ENCODE measurements around the gene ACAT2. TPM values are rescaled to one million over a fixed set of nuclear protein-coding genes. Genes with fewer than 3 reads are reported as not detected.
A peak's percentile ranks its signal among the peaks of the same experiment; 100 is the strongest.

ACAT2 gene
- total RNA-seq, 4 donors from 2014 or later = 8.2 to 19.8 (median 13.8) TPM

GRCh38 chr6:159715166-159715565 is 46.7 kb upstream of the ACAT2 start:
- no peaks in the 10 kb centered on the region for H3K9me3 ChIP-seq
- no peak for DNase-seq
- intact Hi-C loops (cut with DNase I; ENCODE audit: low total_unique reads) = no loop called here
- 69 to 73% methylated on average over 3 of the region's 3 CpGs for WGBS, 2 donors (ENCODE audit: low coverage in 1 of 2)
- peaks cover 15 to 33% (median 20%) of the 10 kb centered on the region in 4 donors for H3K4me1 ChIP-seq
- in situ Hi-C loops (cut with MboI; ENCODE audit: low pct_ligation_motif_present in 1 of 4, low pct_unique_long_range_greater_than_20kb in 1 of 4, low sequenced_read_pairs in 3 of 4) = no loop called here
- no peaks in the 10 kb centered on the region for H3K36me3 ChIP-seq
- no peak overlapping the region for H3K4me3 ChIP-seq
- H3K27me3 ChIP-seq = no peaks in the 10 kb centered on the region
- peak overlapping the region; percentile 74 to 78 (median 76) for H3K27ac ChIP-seq
- TF ChIP-seq POLR2A (IDR thresholded peaks at IDR 0.05) (no peak), POLR2AphosphoS5 (IDR thresholded peaks at IDR 0.05) (no peak), CTCF (IDR thresholded peaks at IDR 0.05) (no peak), EP300 (IDR thresholded peaks at IDR 0.05; ENCODE audit: low read depth) (no peak)

GRCh38 chr6:159715605-159716004 is 46.2 kb upstream of the ACAT2 start:
- no peak overlapping the region for H3K4me3 ChIP-seq

GRCh38 chr6:159716247-159717096 is 45.4 kb upstream of the ACAT2 start:
- DNase-seq = no peak
- no peaks in the 10 kb centered on the region for H3K36me3 ChIP-seq
- H3K9me3 ChIP-seq = no peaks in the 10 kb centered on the region
- H3K27ac ChIP-seq = peak overlapping the region; percentile 74 to 78 (median 76)
- H3K27me3 ChIP-seq = no peaks in the 10 kb centered on the region
- no peak overlapping the region for H3K4me3 ChIP-seq
- intact Hi-C loops (cut with DNase I; ENCODE audit: low total_unique reads) = no loop called here
- peaks cover 15 to 33% (median 20%) of the 10 kb centered on the region in 4 donors for H3K4me1 ChIP-seq
- no peak for TF ChIP-seq CTCF (IDR thresholded peaks at IDR 0.05)
- TF ChIP-seq EP300 (IDR thresholded peaks at IDR 0.05; ENCODE audit: low read depth) = peak; percentile 84
- TF ChIP-seq POLR2AphosphoS5 (IDR thresholded peaks at IDR 0.05) = peak; percentile 67 to 87 (median 82)
- in situ Hi-C loops (cut with MboI; ENCODE audit: low pct_ligation_motif_present in 1 of 4, low pct_unique_long_range_greater_than_20kb in 1 of 4, low sequenced_read_pairs in 3 of 4) = no loop called here
- 60% methylated on average over 5 of the region's 5 CpGs; no CpG with 5 or more reads in 1 of the 2 donors for WGBS, 2 donors (ENCODE audit: low coverage in 1 of 2)

More at GRCh38 chr6:159715605-159716004, 46.2 kb upstream of the ACAT2 start:
- H3K9me3 ChIP-seq = no peaks in the 10 kb centered on the region
- no peaks in the 10 kb centered on the region for H3K36me3 ChIP-seq
- no peaks in the 10 kb centered on the region for H3K27me3 ChIP-seq
- in situ Hi-C loops (cut with MboI; ENCODE audit: low pct_ligation_motif_present in 1 of 4, low pct_unique_long_range_greater_than_20kb in 1 of 4, low sequenced_read_pairs in 3 of 4) = no loop called here
- H3K27ac ChIP-seq = peak overlapping the region; percentile 74 to 78 (median 76)
- DNase-seq = no peak
- TF ChIP-seq EP300 (IDR thresholded peaks at IDR 0.05; ENCODE audit: low read depth) (no peak), CTCF (IDR thresholded peaks at IDR 0.05) (no peak), POLR2AphosphoS5 (IDR thresholded peaks at IDR 0.05) (no peak)
- 92 to 94% methylated on average over 3 of the region's 3 CpGs for WGBS, 2 donors (ENCODE audit: low coverage in 1 of 2)
- peaks cover 15 to 33% (median 20%) of the 10 kb centered on the region in 4 donors for H3K4me1 ChIP-seq
- intact Hi-C loops (cut with DNase I; ENCODE audit: low total_unique reads) = no loop called here

- Histone ChIP-seq H3K27me3 (no peaks in the 10 kb centered on the region), H3K4me3 (no peak overlapping the region), H3K9me3 (no peaks in the 10 kb centered on the region), H3K36me3 (no peaks in the 10 kb centered on the region), H3K4me1 (peaks cover 15 to 33% (median 20%) of the 10 kb centered on the region in 4 donors), H3K27ac (no peak overlapping the region)
- WGBS, 2 donors (ENCODE audit: low coverage in 1 of 2) = 70 to 91% methylated on average over 3 of the region's 3 CpGs
- DNase-seq = no peak
- intact Hi-C loops (cut with DNase I; ENCODE audit: low total_unique reads) (no loop called here), in situ Hi-C loops (cut with MboI; ENCODE audit: low pct_ligation_motif_present in 1 of 4, low pct_unique_long_range_greater_than_20kb in 1 of 4, low sequenced_read_pairs in 3 of 4) (no loop called here)
- TF ChIP-seq CTCF (IDR thresholded peaks at IDR 0.05) (no peak), POLR2AphosphoS5 (IDR thresholded peaks at IDR 0.05) (no peak), POLR2A (IDR thresholded peaks at IDR 0.05) (no peak), EP300 (IDR thresholded peaks at IDR 0.05; ENCODE audit: low read depth) (no peak)
These were observed 43.2 kb upstream of the ACAT2 start for GRCh38 chr6:159718634-159719033.
